Adipose tissue (tissue), 3 donors: ENCODE data around the gene DPM1. TPM values are rescaled to one million over a fixed set of nuclear protein-coding genes. Genes with fewer than 3 reads are reported as not detected.

Experiments
- polyA plus RNA-seq, 3 donors: library from polyadenylated mRNA; stranded (reverse); fragments of 200-250 nt; gene quantifications; one replicate each; pipeline ENCODE4 v1.2.3, GENCODE V29; 2013
- donor health status: healthy with polysubstance abuse.
- donor health status: Bipolar disorder and iron deficiency.
- donor health status: healthy.

Gene DPM1
- polyA plus RNA-seq, 3 donors, result 44.6 to 54.4 (median 47.4) TPM

Other genes with a start within 250 kb of the DPM1 start
- gene PARD6B, start 227.0 kb downstream of the DPM1 start, polyA plus RNA-seq, result 1 to 10 TPM in 1 of 3 donors, under 1 TPM in 2; 0.43 to 1.0 (median 0.45) TPM
- gene BCAS4, start 163.5 kb downstream of the DPM1 start, polyA plus RNA-seq, result 1 to 10 TPM in 2 of 3 donors, under 1 TPM in 1; 0.73 to 1.5 (median 1.3) TPM
- 10 to 100 TPM; 11.2 to 22.7 (median 17.7) TPM for gene ADNP, start 27.1 kb downstream of the DPM1 start, polyA plus RNA-seq
- gene MOCS3, start 286 bp upstream of the DPM1 start, polyA plus RNA-seq, result 1 to 10 TPM; 1.7 to 2.6 (median 2.0) TPM
- 1 to 10 TPM in 1 of 3 donors, under 1 TPM in 2; 0.22 to 1.6 (median 0.30) TPM for gene KCNG1, start 64.6 kb upstream of the DPM1 start, polyA plus RNA-seq